IMR-90 (cell line): ENCODE data around the gene EGFL8. TPM values are rescaled to one million over a fixed set of nuclear protein-coding genes. Genes with fewer than 3 reads are reported as not detected.

Experiments
- ATAC-seq: fragments of 200-7000 bp; cut with Tn5 transposase; 2 replicates; pipeline ENCODE4 v1.9.1; 2020; ENCODE audit warnings: low read depth, mild to moderate bottlenecking, moderate library complexity
- BruUV-seq: library from RNA; stranded (reverse); fragments of 400-500 nt; replicated peaks from 2 replicates; lab custom pipeline; 2021; lab: Mats Ljungman, UMichigan
- CTCF ChIA-PET: fragments of 300-600 bp; formaldehyde crosslinking; extraction: SDS; loops from one replicate; lab custom pipeline; 2021; ENCODE audit warnings: antibody characterized with exemption; lab: Yijun Ruan, JAX
- POLR2A ChIA-PET: fragments of 300-600 bp; sonication (Branson Sonifier 250); formaldehyde crosslinking; loops from one replicate; lab custom pipeline; 2022; ENCODE audit warnings: antibody characterized with exemption; ENCODE audit not compliant: unreplicated experiment; lab: Charles Lee
- DNase-seq: peaks from one replicate; pipeline ENCODE4 v3.0.0; 2013
- H2AFZ ChIP-seq: replicated peaks from 2 replicates; pipeline ENCODE3; 2013; ENCODE audit warnings: low read length, mild to moderate bottlenecking; ENCODE audit not compliant: poor library complexity
- H2AK5ac ChIP-seq: 2 replicates; pipeline ENCODE4 v1.6.1; 2013; ENCODE audit warnings: low read depth, low read length, inconsistent platforms
- H2AK9ac ChIP-seq: replicated peaks from 2 replicates; pipeline ENCODE3; 2013; ENCODE audit warnings: mild to moderate bottlenecking, low read depth, low read length, moderate library complexity; ENCODE audit not compliant: poor library complexity
- H2BK120ac ChIP-seq: 2 replicates; pipeline ENCODE4 v1.6.1; 2013; ENCODE audit warnings: low read depth, low read length, inconsistent platforms
- H2BK15ac ChIP-seq: 3 replicates; pipeline ENCODE4 v1.6.1; 2013; ENCODE audit warnings: low read depth, low read length, inconsistent platforms
- H2BK20ac ChIP-seq: 2 replicates; pipeline ENCODE4 v1.6.1; 2013; ENCODE audit warnings: low read depth, mild to moderate bottlenecking, inconsistent platforms, low read length, moderate library complexity
- H2BK5ac ChIP-seq: 2 replicates; pipeline ENCODE4 v1.6.1; 2013; ENCODE audit warnings: mild to moderate bottlenecking, low read depth, low read length, inconsistent platforms; ENCODE audit not compliant: poor library complexity, severe bottlenecking
- H3K14ac ChIP-seq: replicated peaks from 2 replicates; pipeline ENCODE4 v1.6.1; 2013; ENCODE audit warnings: low read depth, low read length, inconsistent platforms
- H3K18ac ChIP-seq: 2 replicates; pipeline ENCODE4 v1.6.1; 2013; ENCODE audit warnings: low read depth, low read length, control low read depth
- H3K23ac ChIP-seq: 2 replicates; pipeline ENCODE4 v1.6.1; 2013; ENCODE audit warnings: low read depth, low read length, inconsistent platforms
- H3K27ac ChIP-seq: 2 replicates; pipeline ENCODE4 v1.5.1; 2013; ENCODE audit warnings: mild to moderate bottlenecking, control low read depth, low read length; ENCODE audit not compliant: insufficient read depth
- H3K27me3 ChIP-seq: 2 replicates; pipeline ENCODE4 v1.6.1; 2013; ENCODE audit warnings: low read length; ENCODE audit not compliant: control insufficient read depth, insufficient read depth
- H3K36me3 ChIP-seq: 2 replicates; pipeline ENCODE4 v1.6.1; 2013; ENCODE audit warnings: low read length, mixed read lengths; ENCODE audit not compliant: control insufficient read depth, insufficient read depth
- H3K4ac ChIP-seq: 2 replicates; pipeline ENCODE4 v1.6.1; 2013; ENCODE audit warnings: low read depth, low read length, inconsistent platforms
- H3K4me1 ChIP-seq: 2 replicates; pipeline ENCODE4 v1.6.1; 2013; ENCODE audit warnings: low read length, mixed read lengths; ENCODE audit not compliant: control insufficient read depth, insufficient read depth
- H3K4me2 ChIP-seq: 2 replicates; pipeline ENCODE4 v1.6.1; 2013; ENCODE audit warnings: low read depth, mild to moderate bottlenecking, control low read depth, low read length, moderate library complexity
- H3K4me3 ChIP-seq: 2 replicates; pipeline ENCODE4 v1.5.1; 2013; ENCODE audit warnings: low read depth, mild to moderate bottlenecking, control low read depth, low read length, moderate library complexity; ENCODE audit not compliant: insufficient read depth
- H3K56ac ChIP-seq: 2 replicates; pipeline ENCODE4 v1.6.1; 2013; ENCODE audit warnings: low read length, inconsistent platforms; ENCODE audit not compliant: insufficient read depth; ENCODE audit errors: extremely low read depth
- H3K79me1 ChIP-seq, 2 experiments: 2 replicates each; pipeline ENCODE4 v1.6.1; 2013; ENCODE audit warnings: low read length in 2 of 2, inconsistent platforms in 1 of 2, low read depth in 1 of 2
- H3K9ac ChIP-seq: 2 replicates; pipeline ENCODE4 v1.6.1; 2013; ENCODE audit warnings: low read depth, low read length, control low read depth
- H3K9me1 ChIP-seq: 2 replicates; pipeline ENCODE4 v1.6.1; 2013; ENCODE audit warnings: low read length, inconsistent platforms; ENCODE audit not compliant: insufficient read depth
- H3K9me3 ChIP-seq: 2 replicates; pipeline ENCODE4 v1.6.1; 2013; ENCODE audit warnings: low read length; ENCODE audit not compliant: control insufficient read depth, insufficient read depth
- H4K20me1 ChIP-seq: 2 replicates; pipeline ENCODE4 v1.6.1; 2013; ENCODE audit warnings: low read length, inconsistent platforms; ENCODE audit not compliant: insufficient read depth
- H4K5ac ChIP-seq: 2 replicates; pipeline ENCODE4 v1.6.1; 2013; ENCODE audit warnings: mild to moderate bottlenecking, low read depth, low read length, control low read depth
- H4K8ac ChIP-seq, 2 experiments: 2 replicates each; pipeline ENCODE4 v1.6.1; 2013; ENCODE audit warnings: low read depth in 2 of 2, low read length in 2 of 2, control low read depth in 1 of 2, inconsistent platforms in 1 of 2
- H4K91ac ChIP-seq: 2 replicates; pipeline ENCODE4 v1.6.1; 2013; ENCODE audit warnings: low read depth, low read length, inconsistent platforms; ENCODE audit not compliant: insufficient read depth
- CEBPB ChIP-seq: IDR thresholded peaks from 2 replicates; pipeline ENCODE4 v1.6.1; 2012; ENCODE audit warnings: low read depth, low read length, improper control_type of control experiment
- CHD1 ChIP-seq: IDR thresholded peaks from 2 replicates; pipeline ENCODE4 v1.6.1; 2012; ENCODE audit warnings: low read depth, low read length, improper control_type of control experiment
- FOS ChIP-seq: fragments of 150-350 bp; IDR thresholded peaks from 2 replicates; pipeline ENCODE4 v1.6.1; 2016; ENCODE audit warnings: low read depth, low read length
- MAZ ChIP-seq: IDR thresholded peaks from 2 replicates; pipeline ENCODE4 v1.6.1; 2012; ENCODE audit warnings: low read depth, mild to moderate bottlenecking, low read length, improper control_type of control experiment, moderate library complexity, borderline replicate concordance
- NFE2L2 ChIP-seq: fragments of 150-350 bp; IDR thresholded peaks from 2 replicates; pipeline ENCODE4 v1.6.1; 2016; ENCODE audit warnings: low read depth, mild to moderate bottlenecking, low read length
- RCOR1 ChIP-seq: IDR thresholded peaks from 2 replicates; pipeline ENCODE4 v1.6.1; 2012; ENCODE audit warnings: mild to moderate bottlenecking, low read length, improper control_type of control experiment; ENCODE audit not compliant: insufficient replicate concordance
- dilution Hi-C: fragments of 300-500 bp; cut with HindIII; formaldehyde crosslinking; loops from one replicate; pipeline ENCODE4 v1.14.3; 2018; ENCODE audit warnings: low sequenced_read_pairs; ENCODE audit not compliant: unreplicated experiment
- in situ Hi-C: fragments of 300-500 bp; cut with MboI; formaldehyde crosslinking; loops from 3 replicates; pipeline ENCODE4 v1.14.3; 2019; ENCODE audit warnings: low sequenced_read_pairs, inconsistent platforms, mixed read lengths
- intact Hi-C: fragments of 100-400 bp; cut with micrococcal nuclease; formaldehyde crosslinking; loops from 2 replicates; pipeline ENCODE4 v1.10.0; 2022
- polyA plus RNA-seq, 3 experiments: library from polyadenylated mRNA; depleted of rRNA; stranded (reverse); fragments of >200 nt; gene quantifications; 2 replicates each; pipeline ENCODE4 v1.2.3, GENCODE V29; 2012; ENCODE audit warnings: low replicate concordance in 1 of 3
- total RNA-seq: library from RNA; depleted of rRNA; stranded (reverse); fragments of >200 nt; gene quantifications from 2 replicates; pipeline ENCODE4 v1.2.3, GENCODE V29; 2012
- TF ChIP-seq, protein P1 (sequence below): fragments of 150-350 bp; IDR thresholded peaks from 2 replicates; pipeline ENCODE4 v1.6.1; 2017; ENCODE audit warnings: mild to moderate bottlenecking, antibody characterized with exemption, low read length, low read depth
- TF ChIP-seq, protein P2 (sequence below): fragments of 150-350 bp; IDR thresholded peaks from 2 replicates; pipeline ENCODE4 v1.6.1; 2016; ENCODE audit warnings: low read depth, mild to moderate bottlenecking, low read length, moderate library complexity, borderline replicate concordance
- TF ChIP-seq, protein P3 (sequence below): conservative IDR thresholded peaks from 2 replicates; pipeline ENCODE4 v1.5.1; 2012; ENCODE audit warnings: mild to moderate bottlenecking, low read depth, low read length, improper control_type of control experiment

The EGFL8 gene
- total and polyA plus RNA-seq, 2 of the 4 experiments (the other 2 are of a cell fraction) = 0.18 to 4.7 TPM

DNA sequence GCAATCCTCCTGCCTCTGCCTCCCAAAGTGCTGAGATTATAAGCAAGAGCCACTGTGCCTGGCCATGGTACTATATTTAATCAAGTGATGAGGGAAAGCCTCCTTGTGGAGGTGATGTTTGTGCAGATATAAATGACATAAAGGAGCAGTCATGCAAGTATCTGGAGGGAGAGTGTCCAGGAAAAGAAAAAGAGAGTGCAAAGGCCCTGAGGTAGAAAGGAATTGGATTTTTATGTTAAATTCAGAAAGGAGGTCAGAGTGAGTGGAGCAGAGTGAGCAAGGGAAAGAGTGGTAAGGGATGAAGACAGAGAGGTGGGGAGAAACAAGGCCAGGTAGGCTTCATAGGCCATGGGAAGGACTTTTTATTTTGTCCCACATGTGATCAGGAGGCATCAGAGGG, 26.9 kb upstream of the EGFL8 start:
- in situ Hi-C loops = no loop called here
- no peak for ATAC-seq
- no peak overlapping the region for H2BK5ac ChIP-seq

More for the DNA sequence above, 26.9 kb upstream of the EGFL8 start:
- Histone ChIP-seq H2AFZ (no peak overlapping the region), H3K79me1 (no peaks in the 10 kb centered on the region), H4K5ac (no peak overlapping the region), H3K18ac (no peak overlapping the region), H2AK9ac (no peak overlapping the region), H4K8ac (no peak overlapping the region), H3K56ac (no peak overlapping the region), H3K27me3 (no peaks in the 10 kb centered on the region), H3K9ac (no peak overlapping the region), H2BK20ac (no peak overlapping the region), H3K4ac (no peak overlapping the region), H3K36me3 (no peaks in the 10 kb centered on the region), H3K4me3 (no peak overlapping the region), H4K91ac (no peak overlapping the region), H2BK15ac (no peak overlapping the region), H3K9me3 (no peaks in the 10 kb centered on the region), H2BK120ac (no peak overlapping the region), H4K20me1 (no peaks in the 10 kb centered on the region), H3K14ac (no peak overlapping the region), H3K9me1 (no peaks in the 10 kb centered on the region; the same call in 1 of the 2 replicates), H3K4me1 (peaks cover 7% of the 10 kb centered on the region; the same call in 1 of the 2 replicates), H3K4me2 (no peak overlapping the region), H3K23ac (no peak overlapping the region), H2AK5ac (0 out of 2 replicates have a peak overlapping the region, but pooled peaks have one; percentile 4), H3K27ac (no peak overlapping the region)
- dilution Hi-C loops = no loop called here
- no TSS peak for BruUV-seq
- CTCF ChIA-PET = interaction anchor here (0.7 kb wide), 1 partner anchor 61 kb away, joined by 3 read pairs; no protein-coding TSS in a partner anchor
- TF ChIP-seq, protein P1, sequence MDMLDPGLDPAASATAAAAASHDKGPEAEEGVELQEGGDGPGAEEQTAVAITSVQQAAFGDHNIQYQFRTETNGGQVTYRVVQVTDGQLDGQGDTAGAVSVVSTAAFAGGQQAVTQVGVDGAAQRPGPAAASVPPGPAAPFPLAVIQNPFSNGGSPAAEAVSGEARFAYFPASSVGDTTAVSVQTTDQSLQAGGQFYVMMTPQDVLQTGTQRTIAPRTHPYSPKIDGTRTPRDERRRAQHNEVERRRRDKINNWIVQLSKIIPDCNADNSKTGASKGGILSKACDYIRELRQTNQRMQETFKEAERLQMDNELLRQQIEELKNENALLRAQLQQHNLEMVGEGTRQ = no peak
- no peak for TF ChIP-seq CEBPB
- no peak for TF ChIP-seq MAZ
- TF ChIP-seq RCOR1 = no peak
- TF ChIP-seq, protein P2, sequence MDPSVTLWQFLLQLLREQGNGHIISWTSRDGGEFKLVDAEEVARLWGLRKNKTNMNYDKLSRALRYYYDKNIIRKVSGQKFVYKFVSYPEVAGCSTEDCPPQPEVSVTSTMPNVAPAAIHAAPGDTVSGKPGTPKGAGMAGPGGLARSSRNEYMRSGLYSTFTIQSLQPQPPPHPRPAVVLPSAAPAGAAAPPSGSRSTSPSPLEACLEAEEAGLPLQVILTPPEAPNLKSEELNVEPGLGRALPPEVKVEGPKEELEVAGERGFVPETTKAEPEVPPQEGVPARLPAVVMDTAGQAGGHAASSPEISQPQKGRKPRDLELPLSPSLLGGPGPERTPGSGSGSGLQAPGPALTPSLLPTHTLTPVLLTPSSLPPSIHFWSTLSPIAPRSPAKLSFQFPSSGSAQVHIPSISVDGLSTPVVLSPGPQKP = no peak
- TF ChIP-seq, protein P3, sequence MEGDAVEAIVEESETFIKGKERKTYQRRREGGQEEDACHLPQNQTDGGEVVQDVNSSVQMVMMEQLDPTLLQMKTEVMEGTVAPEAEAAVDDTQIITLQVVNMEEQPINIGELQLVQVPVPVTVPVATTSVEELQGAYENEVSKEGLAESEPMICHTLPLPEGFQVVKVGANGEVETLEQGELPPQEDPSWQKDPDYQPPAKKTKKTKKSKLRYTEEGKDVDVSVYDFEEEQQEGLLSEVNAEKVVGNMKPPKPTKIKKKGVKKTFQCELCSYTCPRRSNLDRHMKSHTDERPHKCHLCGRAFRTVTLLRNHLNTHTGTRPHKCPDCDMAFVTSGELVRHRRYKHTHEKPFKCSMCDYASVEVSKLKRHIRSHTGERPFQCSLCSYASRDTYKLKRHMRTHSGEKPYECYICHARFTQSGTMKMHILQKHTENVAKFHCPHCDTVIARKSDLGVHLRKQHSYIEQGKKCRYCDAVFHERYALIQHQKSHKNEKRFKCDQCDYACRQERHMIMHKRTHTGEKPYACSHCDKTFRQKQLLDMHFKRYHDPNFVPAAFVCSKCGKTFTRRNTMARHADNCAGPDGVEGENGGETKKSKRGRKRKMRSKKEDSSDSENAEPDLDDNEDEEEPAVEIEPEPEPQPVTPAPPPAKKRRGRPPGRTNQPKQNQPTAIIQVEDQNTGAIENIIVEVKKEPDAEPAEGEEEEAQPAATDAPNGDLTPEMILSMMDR = no peak
- TF ChIP-seq FOS = no peak
- TF ChIP-seq CHD1 = no peak
- no peak for TF ChIP-seq NFE2L2
- intact Hi-C loops = no loop called here
- POLR2A ChIA-PET = no interaction called here
- DNase-seq = no peak
